Femur (tissue), 1 donor: ENCODE data around the gene CD28.

Experiments
- DNase-seq: peaks from one replicate; pipeline ENCODE4 v3.0.0-alpha.2; 2017

CD28 gene

DNA sequence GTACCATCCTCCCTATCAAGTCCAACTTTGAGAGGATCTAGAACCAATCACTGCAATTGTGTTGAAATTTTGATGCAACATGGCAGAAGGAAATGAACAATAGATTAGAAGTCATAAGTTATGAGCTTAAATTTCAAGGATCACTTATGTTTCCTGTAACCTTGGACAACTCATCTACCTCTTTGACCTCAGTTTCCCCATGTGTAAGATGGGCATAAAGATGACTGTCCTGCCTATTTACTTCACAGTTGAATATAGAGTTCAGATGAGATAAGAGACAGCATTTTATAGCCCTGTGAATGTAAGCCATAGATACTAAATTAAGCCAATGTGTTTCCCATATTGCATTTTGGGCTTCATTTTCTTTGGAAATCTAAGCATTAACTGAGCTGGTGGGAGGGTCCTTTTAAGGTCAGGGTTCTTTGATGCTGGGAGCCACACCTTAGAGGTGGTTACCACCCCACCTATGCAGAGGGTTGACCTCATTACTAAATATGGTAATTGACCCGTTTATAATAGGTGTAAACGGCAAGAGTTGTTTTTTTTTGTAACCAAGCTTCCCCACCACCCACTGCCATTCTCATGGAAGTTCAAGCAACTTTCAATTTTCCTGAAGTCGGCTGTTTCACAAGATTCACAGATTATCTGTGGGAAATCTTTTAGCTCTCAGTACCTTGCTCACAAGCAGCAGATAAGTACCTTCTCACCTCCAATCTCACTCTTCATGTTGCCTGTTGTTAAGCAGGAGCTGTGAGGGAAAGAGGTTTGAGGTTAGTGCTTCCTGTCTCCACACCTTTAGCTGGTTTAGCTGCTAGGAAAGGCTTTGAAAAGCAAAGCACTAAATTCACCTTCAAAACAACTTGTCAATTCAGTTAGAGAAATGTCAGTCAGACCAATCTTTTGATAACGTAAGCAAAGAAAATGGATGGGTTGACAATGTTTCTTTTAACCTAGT lies 13.3 kb downstream of the CD28 start:
- no peak for DNase-seq

DNA sequence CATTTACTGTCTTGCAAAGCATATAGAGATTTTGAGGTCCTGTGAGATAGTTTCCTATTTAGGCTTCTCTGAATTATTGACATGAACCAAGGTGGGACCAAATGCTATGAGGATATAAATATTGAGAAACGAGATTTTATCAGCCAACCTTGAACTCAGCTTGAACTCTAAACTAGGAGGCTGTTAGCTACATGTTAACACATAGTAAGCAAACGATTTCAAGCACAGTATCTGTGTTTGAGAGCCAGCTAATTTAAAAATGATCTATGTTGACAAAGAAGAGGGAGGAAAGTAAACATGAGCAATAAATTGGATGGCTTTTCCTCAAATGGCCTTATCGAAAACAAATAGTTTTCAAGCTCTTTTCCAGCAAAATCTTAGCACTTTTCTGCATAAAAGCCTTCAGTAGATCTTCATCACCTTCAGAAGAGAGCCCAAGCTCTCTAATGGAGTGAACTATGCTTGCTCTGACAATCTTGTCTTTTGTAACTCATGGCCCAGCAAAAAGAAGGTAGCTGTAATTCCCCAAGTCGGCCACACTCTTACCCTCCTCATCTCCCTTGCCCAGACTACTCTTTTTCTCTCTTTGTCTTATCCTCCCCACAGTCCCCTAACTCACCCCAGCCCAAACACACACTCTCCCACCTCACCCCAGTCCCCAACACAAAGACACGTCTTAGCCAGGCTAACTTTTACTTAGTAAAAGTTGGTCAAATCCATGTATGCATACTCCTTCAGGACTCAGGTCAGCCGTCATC lies 14.7 kb downstream of the CD28 start:
- no peak for DNase-seq

DNA sequence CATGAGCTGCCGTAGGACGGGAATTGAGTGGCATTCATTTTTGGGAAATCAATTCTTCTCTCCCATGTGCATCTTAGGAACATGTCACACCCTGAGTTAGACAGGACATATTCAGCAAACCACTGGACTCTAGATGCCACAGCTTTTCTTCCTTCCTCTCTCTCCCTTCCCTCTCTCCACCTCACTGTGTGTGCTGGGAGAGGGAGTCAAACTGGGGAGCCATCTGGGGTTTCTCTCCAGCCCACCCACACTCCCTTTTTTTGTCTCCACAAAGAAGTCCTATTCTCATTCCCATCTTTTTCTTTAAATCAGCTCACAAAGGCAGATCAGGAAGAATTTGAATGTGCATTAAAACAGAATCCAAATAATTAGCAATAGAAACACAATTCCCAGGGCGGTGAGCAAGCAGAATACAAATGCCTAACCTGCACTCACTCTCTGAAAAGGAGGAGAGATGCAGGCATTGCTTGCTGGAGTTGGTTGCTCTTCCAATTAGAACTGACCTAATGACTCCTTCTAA lies 15.4 kb downstream of the CD28 start:
- DNase-seq: no peak

DNA sequence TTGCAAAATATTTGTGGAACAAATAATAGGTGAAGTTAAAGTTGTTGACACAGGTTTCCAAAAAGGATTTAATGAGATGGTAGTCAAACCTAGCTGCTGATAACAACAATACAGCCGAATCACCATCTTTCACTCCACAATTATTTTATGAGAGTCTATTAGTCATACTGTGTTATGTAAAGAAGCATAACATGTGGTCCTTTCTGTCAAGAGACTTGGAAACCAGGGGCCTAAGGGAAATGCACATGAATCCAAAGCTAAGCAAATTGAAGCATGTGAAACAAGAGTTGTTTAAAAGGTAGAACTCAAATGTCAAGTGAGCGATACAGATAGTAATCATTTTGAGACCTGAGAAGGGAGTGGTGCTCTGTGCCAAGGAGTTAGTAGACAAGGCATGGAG lies 16.0 kb downstream of the CD28 start:
- DNase-seq: no peak

DNA sequence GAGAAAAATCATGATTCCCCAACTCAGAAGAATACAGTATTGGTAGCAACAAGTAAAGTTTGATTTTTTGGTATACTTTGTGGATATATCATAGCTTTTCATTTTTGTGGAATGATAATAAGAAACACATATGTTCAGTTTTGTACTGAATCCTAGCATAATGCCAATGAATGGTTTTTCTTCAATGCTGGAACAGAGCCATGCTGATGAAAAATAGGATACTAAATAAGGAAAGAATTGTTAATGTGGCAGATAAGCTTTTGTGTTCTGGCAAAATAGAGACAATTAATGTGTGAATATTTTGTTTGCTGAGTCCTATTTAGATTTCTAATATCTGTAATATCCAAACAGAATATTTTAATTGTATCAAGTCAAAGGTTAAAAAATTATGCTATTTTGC lies 21.9 kb downstream of the CD28 start:
- no peak for DNase-seq

DNA sequence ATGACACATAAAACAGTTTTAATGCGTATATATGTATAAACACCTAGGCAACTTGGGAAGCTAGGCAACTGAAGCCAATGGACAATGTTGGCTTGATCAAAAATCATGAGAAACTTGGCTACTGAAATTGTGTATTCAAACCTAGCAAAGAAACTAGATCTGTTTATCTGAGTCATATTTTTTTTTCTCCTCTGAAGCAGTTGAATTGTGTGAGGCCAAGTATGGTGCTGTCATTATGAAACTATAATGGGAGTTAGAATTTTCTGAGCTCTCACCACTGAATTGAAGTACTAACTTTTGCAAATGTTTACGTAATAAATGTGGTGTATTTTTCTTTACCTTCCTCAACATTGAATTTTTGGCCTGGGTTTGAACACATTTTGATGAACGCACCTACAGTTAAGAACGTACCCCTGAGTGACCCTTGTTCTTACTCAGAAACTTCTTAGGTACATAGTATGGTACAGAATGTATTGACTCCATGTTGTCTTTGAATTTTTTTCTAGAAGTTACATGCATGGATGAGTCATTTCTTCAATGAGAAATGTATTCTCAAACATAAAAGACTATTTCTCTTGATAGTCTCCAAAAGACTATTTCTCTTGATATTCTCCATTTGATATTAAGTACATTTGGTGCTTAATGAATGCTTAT lies 23.8 kb downstream of the CD28 start:
- no peak for DNase-seq

DNA sequence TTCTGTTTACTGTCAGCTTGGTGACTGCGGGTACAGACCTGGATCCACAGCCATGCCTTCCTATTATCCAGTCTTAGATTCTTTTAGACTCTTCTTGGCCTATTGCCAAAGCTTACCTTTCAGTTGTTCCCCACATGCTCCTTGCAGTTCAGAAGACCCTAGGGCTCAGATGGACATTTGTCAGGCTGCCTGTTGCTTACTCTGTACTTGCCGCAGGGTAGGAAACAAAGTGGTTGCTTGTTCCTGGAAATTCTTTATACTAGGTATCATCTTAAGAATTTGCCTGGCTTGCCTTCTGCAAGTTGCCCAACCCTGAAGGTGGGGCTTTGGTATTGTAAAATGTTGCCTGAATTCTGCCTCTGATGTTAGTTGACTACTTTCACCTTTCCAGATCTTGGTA lies 24.4 kb downstream of the CD28 start:
- DNase-seq: no peak

DNA sequence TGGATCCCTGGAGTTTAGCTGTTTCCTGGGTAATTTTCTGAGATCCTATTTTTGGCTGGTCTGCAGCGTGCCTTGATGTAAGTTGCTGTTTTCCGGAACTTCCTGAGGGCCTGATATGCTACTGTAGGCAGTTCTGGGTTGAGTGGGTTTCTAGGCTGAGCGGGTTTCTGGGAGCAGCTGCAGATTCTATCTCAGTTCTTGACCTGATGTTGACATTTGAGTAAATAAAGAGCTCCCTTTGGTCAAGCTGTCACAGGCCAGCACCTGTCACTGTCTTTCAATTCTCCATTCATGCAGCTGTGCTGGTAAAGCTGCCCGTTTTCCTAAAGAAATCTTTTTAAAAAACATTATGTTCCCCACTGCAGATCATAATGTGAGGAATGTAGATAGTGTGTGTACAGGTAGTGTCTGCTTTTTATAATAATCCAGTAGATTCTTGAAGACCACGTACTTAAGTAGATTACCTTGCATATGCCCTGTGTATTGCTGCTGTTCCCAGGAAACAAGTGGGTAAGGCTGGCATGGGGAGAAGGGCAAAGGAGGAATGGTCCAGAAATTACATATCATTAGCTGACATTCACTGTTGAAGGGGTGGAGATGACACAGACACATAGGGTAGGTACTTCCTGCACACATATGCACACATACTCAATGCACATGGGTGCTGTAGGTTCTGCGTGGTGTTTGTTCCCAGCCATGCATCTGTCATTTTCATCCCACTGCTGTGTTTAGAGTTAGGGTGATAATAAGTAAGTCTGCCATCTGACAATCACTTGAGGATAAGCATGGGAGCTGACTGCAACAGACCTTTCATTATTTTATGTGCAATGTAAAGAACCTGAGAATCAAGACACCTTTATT lies 25.9 kb downstream of the CD28 start:
- DNase-seq: peak; percentile 68

DNA sequence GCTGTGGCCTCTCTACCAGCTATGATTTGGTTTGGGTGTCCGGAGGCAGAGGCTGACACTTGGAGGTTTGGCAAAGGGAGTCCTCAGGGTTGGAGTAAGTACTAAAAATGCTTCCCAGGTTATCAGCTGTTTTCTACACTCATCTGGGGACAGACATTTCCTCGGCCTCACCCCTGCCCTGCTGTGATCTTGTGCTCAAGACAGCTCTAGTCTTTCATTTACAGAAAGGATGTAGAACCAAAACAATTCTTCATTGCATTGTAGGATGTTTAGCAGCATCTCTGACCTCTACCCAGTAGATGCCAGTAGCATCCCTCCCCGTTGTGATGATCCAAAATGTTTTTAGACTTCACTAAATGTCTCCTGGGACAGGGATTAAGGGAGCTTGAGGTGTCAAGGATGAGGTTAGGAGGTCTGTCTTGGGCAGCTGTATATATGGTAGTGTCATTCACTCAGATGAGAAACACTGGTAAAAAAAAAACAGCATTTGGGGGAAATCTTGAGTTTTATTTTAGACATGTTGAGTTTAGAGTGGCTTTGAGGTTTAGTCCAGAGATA lies 26.6 kb downstream of the CD28 start:
- DNase-seq: no peak

DNA sequence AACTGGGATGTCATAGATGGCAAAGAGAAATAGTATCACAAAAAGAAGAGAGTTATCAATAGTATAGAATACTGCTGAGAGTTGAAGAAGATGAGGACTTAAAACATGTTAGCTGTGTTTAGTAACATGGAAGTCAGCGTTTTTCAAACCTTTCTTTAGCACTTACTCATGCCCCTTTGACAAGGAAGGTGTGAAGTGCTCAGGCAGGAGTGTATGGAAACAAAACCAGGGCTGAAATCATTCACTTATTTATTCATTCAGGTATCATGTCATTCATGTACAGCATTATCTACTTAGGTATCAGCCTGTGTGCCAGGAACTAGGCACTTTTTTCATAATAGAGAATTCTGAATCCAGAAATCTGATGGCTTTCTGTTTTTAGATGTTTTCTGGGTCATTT lies 27.2 kb downstream of the CD28 start:
- no peak for DNase-seq

DNA sequence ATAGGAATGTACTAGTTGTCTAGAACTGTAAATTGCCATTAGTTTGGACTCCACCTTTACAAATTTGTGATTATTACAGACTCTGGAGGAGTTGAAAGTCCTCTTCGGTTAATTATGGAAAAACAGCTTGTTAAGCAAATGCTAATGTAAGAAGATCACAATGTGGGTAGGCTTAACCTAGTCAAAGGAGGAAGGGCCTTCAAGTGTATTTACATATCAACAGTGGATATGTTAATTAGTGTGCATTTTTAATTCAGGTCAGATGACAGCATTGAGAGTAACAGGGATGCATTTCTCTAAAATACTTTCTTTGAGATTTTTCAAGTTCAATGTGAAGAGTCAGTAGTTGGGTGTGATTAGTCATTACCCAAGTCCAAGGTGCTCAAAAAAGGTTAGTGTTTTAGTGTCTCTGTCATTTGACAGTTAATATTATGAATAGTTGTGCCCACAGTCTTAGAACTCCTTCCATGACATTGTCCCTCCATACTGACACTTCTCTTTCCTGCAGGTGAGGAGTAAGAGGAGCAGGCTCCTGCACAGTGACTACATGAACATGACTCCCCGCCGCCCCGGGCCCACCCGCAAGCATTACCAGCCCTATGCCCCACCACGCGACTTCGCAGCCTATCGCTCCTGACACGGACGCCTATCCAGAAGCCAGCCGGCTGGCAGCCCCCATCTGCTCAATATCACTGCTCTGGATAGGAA lies 28.0 kb downstream of the CD28 start:
- DNase-seq: no peak

DNA sequence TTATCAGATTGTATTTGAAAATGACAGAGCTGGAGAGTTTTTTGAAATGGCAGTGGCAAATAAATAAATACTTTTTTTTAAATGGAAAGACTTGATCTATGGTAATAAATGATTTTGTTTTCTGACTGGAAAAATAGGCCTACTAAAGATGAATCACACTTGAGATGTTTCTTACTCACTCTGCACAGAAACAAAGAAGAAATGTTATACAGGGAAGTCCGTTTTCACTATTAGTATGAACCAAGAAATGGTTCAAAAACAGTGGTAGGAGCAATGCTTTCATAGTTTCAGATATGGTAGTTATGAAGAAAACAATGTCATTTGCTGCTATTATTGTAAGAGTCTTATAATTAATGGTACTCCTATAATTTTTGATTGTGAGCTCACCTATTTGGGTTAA lies 30.9 kb downstream of the CD28 start:
- DNase-seq: no peak

DNA sequence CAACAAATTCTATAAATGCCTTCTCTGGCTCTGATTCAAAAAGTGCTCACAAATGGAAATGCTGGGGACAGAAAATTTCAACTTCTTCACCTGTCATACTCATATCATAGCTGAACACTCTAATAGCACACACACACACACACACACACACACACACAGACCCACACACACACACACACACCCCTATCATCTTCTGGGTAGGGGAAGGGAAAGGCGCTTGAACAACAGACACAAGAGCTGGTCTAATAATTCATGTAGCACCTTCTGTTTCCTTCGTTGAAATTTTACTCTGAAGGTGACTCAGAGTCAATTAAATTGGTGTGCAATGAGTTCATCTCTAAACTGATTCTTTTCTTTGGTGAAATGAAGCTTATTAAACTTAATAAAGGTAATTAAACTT lies 32.9 kb downstream of the CD28 start:
- DNase-seq: no peak

DNA sequence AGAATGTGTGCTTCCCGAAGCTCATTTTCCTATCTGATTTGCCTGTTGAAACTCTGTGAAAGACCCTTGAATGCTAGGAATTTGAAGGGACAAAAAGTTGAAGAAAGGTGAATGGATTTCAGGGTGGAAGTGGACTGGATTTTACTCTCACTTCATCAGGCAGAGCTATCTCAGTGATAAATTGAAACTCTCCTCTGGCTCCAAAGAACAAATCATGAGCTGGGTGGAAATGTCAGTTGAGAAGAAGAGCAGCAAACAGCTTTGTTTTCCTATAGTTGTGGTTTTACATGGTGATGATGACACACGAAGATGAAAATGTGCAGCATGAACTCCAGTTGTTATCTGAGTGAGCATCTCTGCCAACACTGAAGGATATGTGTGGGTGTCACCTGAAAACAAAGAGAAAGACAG lies 34.4 kb downstream of the CD28 start:
- DNase-seq: no peak

DNA sequence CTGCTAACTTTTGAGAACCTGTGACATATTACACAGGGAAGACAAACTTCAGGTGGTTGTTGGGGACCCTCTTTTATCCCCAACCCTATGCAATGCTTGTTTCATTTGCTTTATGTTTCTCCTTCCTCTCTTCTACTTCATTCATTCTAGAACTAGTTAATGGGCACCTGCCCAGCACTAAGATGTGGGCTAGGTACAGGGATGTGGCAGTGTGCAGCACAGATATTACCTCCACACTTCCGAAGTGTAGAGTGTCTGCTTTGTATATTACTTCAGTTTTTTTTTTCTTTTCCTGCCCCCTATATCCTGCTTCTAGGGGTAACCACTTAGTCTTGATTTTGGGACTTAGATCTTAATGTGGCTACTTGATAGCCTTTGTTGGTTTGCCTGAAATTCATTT lies 35.1 kb downstream of the CD28 start:
- DNase-seq: no peak

DNA sequence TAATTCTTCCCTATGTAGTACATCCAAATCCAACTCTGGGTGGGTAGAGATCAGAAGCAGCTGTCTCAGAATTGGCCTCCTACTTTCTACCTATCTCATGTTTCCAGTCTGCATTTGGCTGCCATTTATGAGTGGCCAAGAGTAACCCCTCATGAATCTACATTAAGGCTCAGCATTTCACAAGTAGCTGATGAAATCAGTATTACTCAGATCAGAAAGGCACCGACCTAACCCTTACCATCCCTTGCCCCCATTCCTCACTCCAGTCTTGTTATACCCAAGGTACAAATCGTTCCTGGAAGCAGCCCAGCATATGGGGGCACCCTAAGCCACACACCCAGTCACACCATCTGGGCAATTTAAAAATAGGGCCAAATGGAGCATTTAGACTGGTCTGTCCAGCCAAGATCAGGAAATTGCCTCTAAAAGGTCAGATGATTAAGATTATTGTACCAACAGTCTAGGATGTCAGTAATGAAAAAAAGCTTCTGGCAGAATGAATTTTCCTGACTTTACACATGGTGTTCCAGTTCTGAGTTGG lies 37.1 kb downstream of the CD28 start:
- peak; percentile 35 for DNase-seq

DNA sequence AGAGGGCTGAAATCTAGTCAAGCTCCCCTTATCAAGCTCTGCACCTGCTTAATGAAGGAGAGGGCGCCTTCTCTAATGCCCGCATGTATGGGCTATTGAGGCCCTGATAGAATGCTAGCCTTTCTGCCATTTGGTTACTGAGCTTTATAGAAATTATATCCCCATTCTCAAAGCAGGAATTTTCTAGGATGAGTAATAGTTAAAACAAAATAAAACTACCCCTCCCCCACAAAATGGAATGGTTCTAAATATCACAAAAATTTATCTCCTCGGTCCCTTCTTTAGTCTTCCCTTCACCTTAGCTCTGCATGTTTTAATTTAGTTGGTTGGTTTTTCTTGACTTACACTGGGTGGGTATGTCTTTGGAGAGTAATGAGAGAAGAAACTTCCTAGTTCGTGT lies 37.7 kb downstream of the CD28 start:
- no peak for DNase-seq

DNA sequence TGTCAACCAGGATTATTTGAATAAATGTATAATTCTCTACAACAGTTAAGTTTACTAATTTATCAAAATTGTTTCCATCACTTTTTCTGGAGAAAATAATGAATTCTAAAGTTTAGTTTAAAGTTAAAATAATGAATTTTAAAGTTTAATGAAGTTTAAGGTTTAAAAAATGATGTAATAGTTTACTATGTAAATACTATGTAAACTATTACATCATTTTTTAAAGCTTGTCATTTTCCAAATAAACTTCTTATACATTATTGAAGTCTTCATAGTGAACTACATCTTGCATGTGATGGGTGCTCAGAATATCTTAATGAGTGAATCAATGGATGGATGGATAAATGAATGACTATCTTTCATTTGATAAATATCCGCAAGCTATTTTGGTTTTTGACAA lies 38.8 kb downstream of the CD28 start:
- no peak for DNase-seq

DNA sequence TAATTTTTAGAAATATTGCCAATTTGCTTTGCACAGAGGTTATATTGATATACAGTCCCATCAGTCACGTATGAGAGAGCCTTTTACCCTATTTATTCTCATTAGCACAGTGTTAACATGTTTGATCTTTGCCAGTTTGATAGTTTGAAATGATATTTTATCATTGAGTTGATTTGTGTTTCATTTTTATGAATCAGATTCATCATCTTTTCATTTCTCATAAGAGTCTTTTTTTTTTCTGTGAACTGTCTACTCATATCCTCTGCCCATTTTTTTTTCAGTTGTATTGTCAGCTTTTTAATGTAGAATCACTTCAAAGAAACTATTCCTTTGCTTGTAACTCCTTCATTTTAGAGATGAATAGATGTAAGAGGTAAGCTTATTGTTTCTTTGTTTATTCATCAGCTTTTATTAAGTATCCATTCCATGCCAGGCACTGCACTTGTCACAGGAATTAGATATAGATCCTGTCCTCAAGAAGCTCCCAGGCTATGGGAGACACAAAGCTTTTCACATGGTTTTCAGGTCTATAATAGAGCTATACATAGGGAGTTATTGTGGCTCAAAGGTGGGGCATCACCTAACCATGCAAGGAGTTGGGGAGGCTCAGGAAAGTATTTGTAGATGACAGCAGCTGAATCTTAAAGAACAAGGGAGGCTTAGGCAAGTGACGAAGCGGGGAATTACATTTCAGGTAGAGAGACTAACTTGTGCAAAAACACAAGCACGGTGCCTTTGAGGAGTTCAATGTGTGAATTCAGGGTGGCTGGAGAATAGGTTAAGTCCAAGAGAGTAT lies 42.1 kb downstream of the CD28 start:
- DNase-seq: no peak

DNA sequence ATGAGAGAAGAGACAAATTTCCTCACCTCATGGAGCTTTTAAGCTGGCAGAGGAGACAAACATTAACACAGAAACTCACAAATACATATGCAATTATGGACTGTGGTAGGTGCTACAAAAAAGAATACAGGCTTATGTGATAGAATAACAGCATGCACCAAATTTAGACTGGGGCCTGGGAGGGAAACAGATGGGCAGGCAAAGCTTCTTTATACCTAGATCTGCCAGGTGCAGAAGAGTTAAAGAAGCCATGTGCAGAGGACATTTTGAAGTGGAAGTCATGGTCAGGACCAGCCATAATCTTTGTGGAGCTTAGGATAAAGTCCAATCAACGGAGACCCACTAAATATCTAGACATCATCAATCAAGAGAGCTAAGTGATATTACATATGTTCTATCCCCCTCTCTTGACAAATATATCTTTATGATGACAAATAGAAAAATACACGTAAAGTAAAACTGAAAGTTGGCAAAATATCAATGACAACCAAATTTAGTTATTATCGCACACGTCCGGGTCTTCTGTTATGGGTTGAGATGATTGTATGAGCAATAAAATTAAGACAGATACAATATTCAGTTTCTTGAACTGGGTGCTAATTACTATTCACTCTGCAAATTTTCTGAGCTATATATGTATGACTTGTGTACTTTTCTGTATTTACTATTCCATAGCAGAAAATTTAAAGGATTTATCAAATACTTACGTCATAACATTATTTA lies 44.1 kb downstream of the CD28 start:
- no peak for DNase-seq
